GM04504 (cell line): ENCODE results near the gene OASL.

Experiments
- DNase-seq: peaks from one replicate; pipeline ENCODE4 v3.0.0-alpha.2; 2012; ENCODE audit warnings: low read depth

The OASL gene

GRCh38 chr12:121011820-121012219 lies 27.2 kb downstream of the OASL start:
- DNase-seq, result no peak

- no peak for DNase-seq
Measured at GRCh38 chr12:121010860-121011259, 28.2 kb downstream of the OASL start.

- no peak for DNase-seq
Measured at GRCh38 chr12:121009741-121010140, 29.3 kb downstream of the OASL start.

GRCh38 chr12:121008347-121009098 lies 30.5 kb downstream of the OASL start:
- no peak for DNase-seq

GRCh38 chr12:121005346-121005815 lies 33.7 kb downstream of the OASL start:
- DNase-seq, result no peak

GRCh38 chr12:121004253-121004815 lies 34.7 kb downstream of the OASL start:
- no peak for DNase-seq

GRCh38 chr12:121003650-121004049 lies 35.4 kb downstream of the OASL start:
- no peak for DNase-seq

- no peak for DNase-seq
Measured at GRCh38 chr12:121001841-121002483, 37.1 kb downstream of the OASL start.

- DNase-seq, result no peak
Measured at GRCh38 chr12:121001060-121001459, 38.0 kb downstream of the OASL start.

- DNase-seq, result no peak
Measured at GRCh38 chr12:121000530-121000929, 38.5 kb downstream of the OASL start.

- DNase-seq, result no peak
Measured at GRCh38 chr12:120999191-121000120, 39.6 kb downstream of the OASL start.

- DNase-seq, result no peak
Measured at GRCh38 chr12:120998435-120998834, 40.6 kb downstream of the OASL start.

- no peak for DNase-seq
Measured at GRCh38 chr12:120997448-120997847, 41.6 kb downstream of the OASL start.

- no peak for DNase-seq
Measured at GRCh38 chr12:120996133-120996746, 42.8 kb downstream of the OASL start.

GRCh38 chr12:120994589-120995337 lies 44.3 kb downstream of the OASL start:
- no peak for DNase-seq

- DNase-seq, result no peak
Measured at GRCh38 chr12:120994059-120994458, 45.0 kb downstream of the OASL start.

- no peak for DNase-seq
Measured at GRCh38 chr12:120993496-120993895, 45.5 kb downstream of the OASL start.

GRCh38 chr12:120992989-120993388 lies 46.1 kb downstream of the OASL start:
- no peak for DNase-seq

- no peak for DNase-seq
Measured at GRCh38 chr12:120991965-120992364, 47.1 kb downstream of the OASL start.

- no peak for DNase-seq
Measured at GRCh38 chr12:120990487-120991055, 48.5 kb downstream of the OASL start.

GRCh38 chr12:120989687-120990086 lies 49.4 kb downstream of the OASL start:
- DNase-seq, result no peak
